ENCODE results near the gene STK39. TPM values are rescaled to one million over a fixed set of nuclear protein-coding genes. Genes with fewer than 3 reads are reported as not detected.

The STK39 gene
- total and polyA plus RNA-seq, 2 experiments from 2014 or later = 3.2 to 14.6 TPM

DNA sequence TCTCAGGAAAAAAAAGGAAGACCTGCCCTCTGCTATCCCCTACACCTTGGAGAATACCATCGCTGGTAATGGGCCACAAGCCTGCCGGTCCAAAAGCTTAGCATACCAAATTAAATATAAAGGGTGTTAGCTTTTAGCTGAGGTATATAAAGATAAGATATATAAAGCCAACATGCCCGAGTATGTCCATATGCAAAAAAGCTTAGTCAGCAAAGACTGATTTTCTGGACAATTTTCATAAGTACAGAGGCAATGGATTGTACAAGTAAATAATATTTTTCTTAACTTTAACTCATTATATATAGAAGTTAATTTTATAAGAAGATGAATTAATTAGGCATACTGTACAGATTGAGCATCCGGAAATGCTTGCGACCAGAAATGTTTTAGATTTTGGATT lies 106.5 kb downstream of the STK39 start:
- H2AFZ ChIP-seq = no peak overlapping the region
- H3K9ac ChIP-seq = no peak overlapping the region
- no peak overlapping the region for H3K4me3 ChIP-seq
- H3K9me2 ChIP-seq (ENCODE audit: insufficient read depth) = no peaks in the 10 kb centered on the region
- no peak overlapping the region for H3K27ac ChIP-seq
- H4K20me1 ChIP-seq (ENCODE audit: insufficient read depth) = no peaks in the 10 kb centered on the region
- no peaks in the 10 kb centered on the region for H3K9me3 ChIP-seq (ENCODE audit: low read depth)
- 93% methylated on average over 5 of the region's 5 CpGs for WGBS, 2 experiments (ENCODE audit: low coverage in 1 of 2, low lambda C conversion rate in 2 of 2, missing lambda C conversion rate in 2 of 2)
- no peaks in the 10 kb centered on the region for H3K27me3 ChIP-seq (replicated peaks; ENCODE audit: insufficient read depth)
- H3K36me3 ChIP-seq (ENCODE audit: low read depth) = peaks cover 5% of the 10 kb centered on the region
- peaks cover 5% of the 10 kb centered on the region; the same call in 1 of the 2 replicates for H3F3A ChIP-seq (ENCODE audit: insufficient read depth)
- no peak overlapping the region for H3K4me2 ChIP-seq (ENCODE audit: unreplicated experiment)
- TF ChIP-seq EZH2phosphoT487 (IDR thresholded peaks at IDR 0.05; ENCODE audit: insufficient read depth, low read depth) = no peak
- in situ Hi-C loops (cut with MboI) = no loop called here
- H3K79me2 ChIP-seq (ENCODE audit: insufficient read depth) = no peaks in the 10 kb centered on the region
- no peaks in the 10 kb centered on the region for H3K4me1 ChIP-seq (ENCODE audit: insufficient read depth)
- DNase-seq = no peak

DNA sequence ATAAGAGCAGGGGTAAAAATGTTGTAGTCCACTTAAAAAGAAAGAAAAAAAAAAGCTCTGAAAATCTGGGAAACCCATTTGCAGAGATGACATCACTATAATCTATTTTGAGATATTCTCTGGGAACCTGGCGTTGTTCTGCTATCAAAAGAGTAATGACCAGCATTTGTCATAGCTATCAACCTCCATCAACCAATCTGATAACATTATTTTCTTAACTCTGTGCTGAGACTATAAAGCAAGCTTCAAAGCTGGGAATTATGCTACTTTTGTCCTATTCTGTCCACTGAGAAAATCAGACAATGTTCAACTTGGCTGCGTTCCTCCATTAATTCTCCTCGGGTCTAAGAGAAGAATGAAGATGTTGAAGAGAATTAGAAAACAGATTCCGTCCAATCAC lies 107.5 kb downstream of the STK39 start:
- 71 to 72% methylated on average over 4 of the region's 4 CpGs for WGBS, 2 experiments (ENCODE audit: low coverage in 1 of 2, low lambda C conversion rate in 2 of 2, missing lambda C conversion rate in 2 of 2)
- H3F3A ChIP-seq (ENCODE audit: insufficient read depth) = peaks cover 5% of the 10 kb centered on the region; the same call in 1 of the 2 replicates
- no peaks in the 10 kb centered on the region for H3K9me2 ChIP-seq (ENCODE audit: insufficient read depth)

DNA sequence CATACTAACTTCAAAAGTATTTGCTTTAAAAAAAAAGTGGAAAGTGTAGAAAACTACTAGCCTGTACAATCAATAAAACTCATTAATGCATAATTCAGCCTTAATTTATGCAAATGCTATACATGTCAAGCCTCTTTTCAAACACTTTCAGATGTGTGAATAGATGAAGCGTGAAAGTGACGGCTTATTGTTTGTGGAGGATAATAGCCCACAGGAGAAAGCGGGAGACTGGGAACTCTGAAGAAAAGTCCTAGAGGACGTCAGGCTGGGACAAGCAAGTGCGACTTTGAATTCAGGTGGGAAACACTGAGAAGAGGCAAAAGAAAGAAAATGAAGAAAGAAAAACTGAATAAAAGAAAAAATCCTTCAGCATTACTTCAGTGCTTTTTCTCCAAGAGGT lies 108.5 kb downstream of the STK39 start:
- WGBS, 2 experiments (ENCODE audit: low coverage in 1 of 2, low lambda C conversion rate in 2 of 2, missing lambda C conversion rate in 2 of 2) = 95 to 96% methylated on average over 5 of the region's 5 CpGs

More for the DNA sequence above, 107.5 kb downstream of the STK39 start:
- Histone ChIP-seq H3K27me3 (replicated peaks; ENCODE audit: insufficient read depth) (no peaks in the 10 kb centered on the region), H3K9me3 (ENCODE audit: low read depth) (no peaks in the 10 kb centered on the region), H3K9ac (no peak overlapping the region), H3K4me3 (no peak overlapping the region), H4K20me1 (ENCODE audit: insufficient read depth) (no peaks in the 10 kb centered on the region), H3K4me2 (ENCODE audit: unreplicated experiment) (no peak overlapping the region), H2AFZ (no peak overlapping the region), H3K27ac (no peak overlapping the region), H3K79me2 (ENCODE audit: insufficient read depth) (no peaks in the 10 kb centered on the region), H3K4me1 (ENCODE audit: insufficient read depth) (no peaks in the 10 kb centered on the region), H3K36me3 (ENCODE audit: low read depth) (peaks cover 5% of the 10 kb centered on the region)
- TF ChIP-seq EZH2 (IDR thresholded peaks at IDR 0.05; ENCODE audit: insufficient read depth, poor library complexity, severe bottlenecking) = no peak
- TF ChIP-seq EZH2phosphoT487 (IDR thresholded peaks at IDR 0.05; ENCODE audit: insufficient read depth, low read depth) = no peak
- in situ Hi-C loops (cut with MboI) = loop anchor here (10.0 kb wide), 1 partner anchor 195 kb away; no protein-coding TSS in a partner anchor
- DNase-seq = no peak

DNA sequence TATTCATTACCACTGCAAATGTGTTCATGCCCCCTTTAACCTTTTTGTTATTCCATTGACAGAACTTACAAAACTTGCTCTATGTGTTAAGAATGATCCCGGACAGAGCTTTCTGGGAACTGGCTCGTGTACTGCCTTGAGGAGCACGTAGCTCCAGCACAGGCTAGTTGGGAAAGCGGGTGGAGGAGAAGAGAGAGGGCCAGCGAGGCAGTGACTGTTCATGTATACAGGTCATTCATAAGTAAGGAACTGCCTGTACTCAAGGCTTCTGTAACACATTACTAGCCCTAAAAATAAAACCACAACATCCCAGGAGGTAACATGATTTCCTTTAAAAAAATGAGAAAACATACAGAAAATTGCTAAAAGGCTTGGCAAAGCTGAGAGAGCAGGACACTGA lies 109.0 kb downstream of the STK39 start:
- no peak overlapping the region for H2AFZ ChIP-seq
- no peaks in the 10 kb centered on the region for H4K20me1 ChIP-seq (ENCODE audit: insufficient read depth)
- no peak overlapping the region for H3K4me3 ChIP-seq
- no peak for TF ChIP-seq EZH2 (IDR thresholded peaks at IDR 0.05; ENCODE audit: insufficient read depth, poor library complexity, severe bottlenecking)
- DNase-seq = no peak
- no peaks in the 10 kb centered on the region for H3K9me3 ChIP-seq (ENCODE audit: low read depth)
- no peak overlapping the region for H3K27ac ChIP-seq
- 67 to 79% methylated on average over 5 of the region's 5 CpGs for WGBS, 2 experiments (ENCODE audit: low coverage in 1 of 2, low lambda C conversion rate in 2 of 2, missing lambda C conversion rate in 2 of 2)
- H3F3A ChIP-seq (ENCODE audit: insufficient read depth) = peaks cover 5% of the 10 kb centered on the region; the same call in 1 of the 2 replicates
- H3K4me2 ChIP-seq (ENCODE audit: unreplicated experiment) = no peak overlapping the region
- in situ Hi-C loops (cut with MboI) = loop anchor here (10.0 kb wide), 1 partner anchor 196 kb away; no protein-coding TSS in a partner anchor
- no peaks in the 10 kb centered on the region for H3K27me3 ChIP-seq (replicated peaks; ENCODE audit: insufficient read depth)
- H3K9me2 ChIP-seq (ENCODE audit: insufficient read depth) = no peaks in the 10 kb centered on the region
- no peak overlapping the region for H3K9ac ChIP-seq
- H3K79me2 ChIP-seq (ENCODE audit: insufficient read depth) = no peaks in the 10 kb centered on the region
- no peaks in the 10 kb centered on the region for H3K4me1 ChIP-seq (ENCODE audit: insufficient read depth)
- peaks cover 5% of the 10 kb centered on the region for H3K36me3 ChIP-seq (ENCODE audit: low read depth)

More for the DNA sequence above, 108.5 kb downstream of the STK39 start:
- TF ChIP-seq EZH2 (IDR thresholded peaks at IDR 0.05; ENCODE audit: insufficient read depth, poor library complexity, severe bottlenecking) (no peak), EZH2phosphoT487 (IDR thresholded peaks at IDR 0.05; ENCODE audit: insufficient read depth, low read depth) (no peak)
- no peak overlapping the region for H2AFZ ChIP-seq
- H3K4me3 ChIP-seq = no peak overlapping the region
- no peak overlapping the region for H3K27ac ChIP-seq
- H3K9me3 ChIP-seq (ENCODE audit: low read depth) = no peaks in the 10 kb centered on the region
- DNase-seq = no peak
- peaks cover 5% of the 10 kb centered on the region; the same call in 1 of the 2 replicates for H3F3A ChIP-seq (ENCODE audit: insufficient read depth)
- no peaks in the 10 kb centered on the region for H3K79me2 ChIP-seq (ENCODE audit: insufficient read depth)
- no peak overlapping the region for H3K4me2 ChIP-seq (ENCODE audit: unreplicated experiment)
- in situ Hi-C loops (cut with MboI) = loop anchor here (10.0 kb wide), 1 partner anchor 196 kb away; no protein-coding TSS in a partner anchor
- H3K4me1 ChIP-seq (ENCODE audit: insufficient read depth) = no peaks in the 10 kb centered on the region
- H3K9me2 ChIP-seq (ENCODE audit: insufficient read depth) = no peaks in the 10 kb centered on the region
- peaks cover 5% of the 10 kb centered on the region for H3K36me3 ChIP-seq (ENCODE audit: low read depth)
- no peaks in the 10 kb centered on the region for H4K20me1 ChIP-seq (ENCODE audit: insufficient read depth)
- no peaks in the 10 kb centered on the region for H3K27me3 ChIP-seq (replicated peaks; ENCODE audit: insufficient read depth)
- H3K9ac ChIP-seq = no peak overlapping the region

Measured in GM23248 (cell line).